CD14-positive monocyte (primary cell): ENCODE data around the gene TMEM178B. TPM values are rescaled to one million over a fixed set of nuclear protein-coding genes. Genes with fewer than 3 reads are reported as not detected.
"Not testable (repeated sequence)": the region's sequence is repeated elsewhere in the genome, so short reads cannot be mapped to it uniquely, and the experiment has no call there.

Experiments
- DNase-seq, 3 donors: peaks; one replicate each; pipeline ENCODE4 v3.0.0-alpha.2; 2011 to 2022
- H2AFZ ChIP-seq: 2 replicates; pipeline ENCODE4 v1.6.0; 2012; ENCODE audit warnings: mild to moderate bottlenecking, low read depth, low read length, inconsistent platforms; ENCODE audit not compliant: insufficient read depth, poor library complexity, severe bottlenecking
- H3K27ac ChIP-seq, 2 donors: 1 replicate in 1 of 2; 2 replicates in 1 of 2; pipeline ENCODE4 v1.5.1; 2012 to 2013; ENCODE audit warnings: low read length in 2 of 2, control low read depth in 1 of 2, inconsistent platforms in 1 of 2, low read depth in 1 of 2, mild to moderate bottlenecking in 1 of 2
- H3K27me3 ChIP-seq, 2 donors: one replicate each; pipeline versions ENCODE4 v1.6.0 to v1.6.1; 2011 to 2013; ENCODE audit warnings: low read length in 2 of 2; ENCODE audit not compliant: control insufficient read depth in 2 of 2, insufficient read depth in 2 of 2
- H3K36me3 ChIP-seq, 2 donors: replicated peaks in 1 of 2; 1 replicate in 1 of 2; 2 replicates in 1 of 2; pipeline versions ENCODE4 v1.5.1 to v1.6.1; 2012 to 2013; ENCODE audit warnings: low read length in 2 of 2, control low read depth in 1 of 2, inconsistent platforms in 1 of 2, mild to moderate bottlenecking in 1 of 2; ENCODE audit not compliant: insufficient read depth in 2 of 2, control insufficient read depth in 1 of 2
- H3K4me1 ChIP-seq, 2 donors: 1 replicate in 1 of 2; 2 replicates in 1 of 2; pipeline versions ENCODE4 v1.5.1 to v1.6.1; 2012 to 2013; ENCODE audit warnings: low read length in 2 of 2, control low read depth in 1 of 2, inconsistent platforms in 1 of 2, mild to moderate bottlenecking in 1 of 2, moderate library complexity in 1 of 2; ENCODE audit not compliant: insufficient read depth in 2 of 2, control insufficient read depth in 1 of 2
- H3K4me2 ChIP-seq: replicated peaks from 2 replicates; pipeline ENCODE3; 2012; ENCODE audit warnings: low read length, moderate library complexity, mild to moderate bottlenecking; ENCODE audit not compliant: poor library complexity, severe bottlenecking; ENCODE audit errors: extremely low read depth
- H3K4me3 ChIP-seq, 3 experiments: fragments of 200-600 bp in 1 of 3; sonication (generic) in 1 of 3; replicated peaks in 1 of 3; 1 replicate in 2 of 3; 2 replicates in 1 of 3; pipeline ENCODE4 v1.5.1; 2011 to 2013; ENCODE audit warnings: low read length in 3 of 3, mild to moderate bottlenecking in 3 of 3, control low read depth in 2 of 3, low read depth in 2 of 3, inconsistent platforms in 1 of 3, moderate library complexity in 1 of 3
- H3K79me2 ChIP-seq: 2 replicates; pipeline ENCODE4 v1.6.0; 2012; ENCODE audit warnings: mild to moderate bottlenecking, control low read depth, inconsistent platforms, low read length, moderate library complexity; ENCODE audit not compliant: insufficient read depth
- H3K9ac ChIP-seq: 2 replicates; pipeline ENCODE4 v1.6.0; 2017; ENCODE audit warnings: low read length, mild to moderate bottlenecking; ENCODE audit not compliant: insufficient read depth, poor library complexity, severe bottlenecking
- H3K9me3 ChIP-seq, 2 donors: replicated peaks in 1 of 2; 1 replicate in 1 of 2; 2 replicates in 1 of 2; pipeline versions ENCODE4 v1.5.1 to v1.6.1; 2012 to 2013; ENCODE audit warnings: low read length in 2 of 2, control low read depth in 1 of 2; ENCODE audit not compliant: control insufficient read depth in 1 of 2, insufficient read depth in 1 of 2
- H4K20me1 ChIP-seq: 2 replicates; pipeline ENCODE4 v1.6.0; 2012; ENCODE audit warnings: mild to moderate bottlenecking, low read length, control low read depth, moderate library complexity; ENCODE audit not compliant: insufficient read depth
- H3K27ac Mint-ChIP-seq, 7 donors: one replicate each; pipeline ENCODE4 v1.8.0; 2020; ENCODE audit warnings: mild to moderate bottlenecking in 7 of 7, mixed read lengths in 7 of 7, moderate library complexity in 6 of 7, inconsistent platforms in 2 of 7
- H3K27me3 Mint-ChIP-seq, 3 donors: one replicate each; pipeline ENCODE4 v1.8.0; 2021 to 2022; ENCODE audit warnings: low read depth in 3 of 3, mild to moderate bottlenecking in 3 of 3, mixed read lengths in 3 of 3, moderate library complexity in 3 of 3, inconsistent platforms in 1 of 3
- H3K36me3 Mint-ChIP-seq, 2 donors: one replicate each; pipeline ENCODE4 v1.8.0; 2020; ENCODE audit warnings: mixed read lengths in 2 of 2, inconsistent platforms in 1 of 2, mild to moderate bottlenecking in 1 of 2
- H3K4me1 Mint-ChIP-seq: one replicate; pipeline ENCODE4 v1.8.0; 2020; ENCODE audit warnings: mild to moderate bottlenecking, mixed read lengths
- H3K4me3 Mint-ChIP-seq, 2 donors: one replicate each; pipeline ENCODE4 v1.8.0; 2020; ENCODE audit warnings: mild to moderate bottlenecking in 2 of 2, mixed read lengths in 2 of 2, moderate library complexity in 1 of 2
- H3K9me3 Mint-ChIP-seq, 7 donors: one replicate each; pipeline ENCODE4 v1.8.0; 2020 to 2022; ENCODE audit warnings: mixed read lengths in 7 of 7, mild to moderate bottlenecking in 6 of 7, moderate library complexity in 6 of 7, inconsistent platforms in 2 of 7
- CTCF ChIP-seq: fragments of 200-600 bp; IDR thresholded peaks from one replicate; pipeline ENCODE4 v1.8.0; 2022; ENCODE audit warnings: antibody characterized with exemption, mild to moderate bottlenecking
- WGBS: methylation state at CpG from one replicate; pipeline ENCODE4 v1.1.5; 2013; ENCODE audit warnings: missing lambda C conversion rate; ENCODE audit not compliant: insufficient coverage; 5-methylcytosine and 5-hydroxymethylcytosine counted together
- intact Hi-C, 2 donors: fragments of 100-400 bp; cut with micrococcal nuclease; formaldehyde crosslinking; loops; one replicate each; pipeline versions ENCODE4 v1.15.0 to v1.15.1; 2023
- polyA plus RNA-seq, 3 donors: library from polyadenylated mRNA; depleted of rRNA in 1 of 3; unstranded in 2 of 3; stranded (reverse) in 1 of 3; fragments of 300-500 nt in 2 of 3; fragments of >200 nt in 1 of 3; fragmentation: Illumina TruSeq in 2 of 3; gene quantifications; 1 replicate in 2 of 3; 2 replicates in 1 of 3; pipeline ENCODE4 v1.2.3, GENCODE V29; 2012 to 2021

The TMEM178B gene
- polyA plus RNA-seq, 3 donors: not detected

GRCh38 chr7:141378405-141378804 is 304.5 kb downstream of the TMEM178B start:
- Mint-ChIP-seq H3K36me3 (no peaks in the 10 kb centered on the region), H3K9me3 (peaks cover 0 to 3% (median 0%) of the 10 kb centered on the region in 7 donors), H3K4me3 (no peak overlapping the region), H3K4me1 (no peaks in the 10 kb centered on the region), H3K27me3 (peaks cover 2 to 4% (median 2%) of the 10 kb centered on the region in 3 donors), H3K27ac (no peak overlapping the region)
- Histone ChIP-seq H3K79me2 (no peaks in the 10 kb centered on the region), H2AFZ (no peak overlapping the region), H3K27ac (no peak overlapping the region), H3K4me2 (no peak overlapping the region), H3K9ac (no peak overlapping the region), H4K20me1 (no peaks in the 10 kb centered on the region), H3K36me3 (no peaks in the 10 kb centered on the region), H3K4me3 (no peak overlapping the region), H3K27me3 (no peaks in the 10 kb centered on the region), H3K9me3 (no peaks in the 10 kb centered on the region), H3K4me1 (no peaks in the 10 kb centered on the region)
- WGBS: no CpG with 5 or more reads among the region's 2 CpGs
- DNase-seq: no peak
- intact Hi-C loops: no loop called here
- TF ChIP-seq CTCF: no peak

GRCh38 chr7:141381794-141382427 is 308.0 kb downstream of the TMEM178B start:
- intact Hi-C loops: no loop called here
- no peak for DNase-seq
- no peak overlapping the region for H3K4me2 ChIP-seq
- Mint-ChIP-seq H3K36me3 (no peaks in the 10 kb centered on the region), H3K27me3 (peaks cover 0 to 6% (median 2%) of the 10 kb centered on the region in 3 donors), H3K4me1 (no peaks in the 10 kb centered on the region), H3K27ac (no peak overlapping the region), H3K4me3 (no peak overlapping the region), H3K9me3 (peaks cover 0 to 4% (median 2%) of the 10 kb centered on the region in 7 donors)
- no peaks in the 10 kb centered on the region for H3K27me3 ChIP-seq
- H3K27ac ChIP-seq: no peak overlapping the region
- H3K4me1 ChIP-seq: no peaks in the 10 kb centered on the region
- no peak overlapping the region for H3K4me3 ChIP-seq
- no peak overlapping the region for H2AFZ ChIP-seq
- no peaks in the 10 kb centered on the region for H3K9me3 ChIP-seq
- no peaks in the 10 kb centered on the region for H4K20me1 ChIP-seq
- no peak overlapping the region for H3K9ac ChIP-seq
- TF ChIP-seq CTCF: no peak
- H3K36me3 ChIP-seq: no peaks in the 10 kb centered on the region
- 66% methylated on average over 2 of the region's 3 CpGs for WGBS
- no peaks in the 10 kb centered on the region for H3K79me2 ChIP-seq

GRCh38 chr7:141383356-141383755 is 309.5 kb downstream of the TMEM178B start:
- H3K4me1 Mint-ChIP-seq, H3K27me3 ChIP-seq, H3K27ac ChIP-seq, H4K20me1 ChIP-seq, H3K9ac ChIP-seq, H3K36me3 ChIP-seq, H3K4me3 ChIP-seq, H3K4me3 Mint-ChIP-seq, intact Hi-C loops, H3K9me3 Mint-ChIP-seq, DNase-seq, H3K4me2 ChIP-seq, H2AFZ ChIP-seq, H3K27ac Mint-ChIP-seq, H3K79me2 ChIP-seq, H3K9me3 ChIP-seq, H3K27me3 Mint-ChIP-seq, H3K36me3 Mint-ChIP-seq, H3K4me1 ChIP-seq: not testable (repeated sequence)
- no CpG with 5 or more reads among the region's 3 CpGs for WGBS
